ENCODE results near the gene MACF1. TPM values are rescaled to one million over a fixed set of nuclear protein-coding genes. Genes with fewer than 3 reads are reported as not detected.

Gene MACF1
- total RNA-seq, 4 donors from 2014 or later, result 230 to 378 (median 300) TPM

GRCh38 chr1:39287541-39287940 is 83.0 kb downstream of the MACF1 start:
- ATAC-seq (ENCODE audit: low FRiP score), result no peak
- DNase-seq (ENCODE audit: low spot score), result no peak
- no peak for TF ChIP-seq CTCF (IDR thresholded peaks at IDR 0.05)

GRCh38 chr1:39288735-39289465 is 84.4 kb downstream of the MACF1 start:
- no peak for ATAC-seq (ENCODE audit: low FRiP score)
- no peak for TF ChIP-seq CTCF (IDR thresholded peaks at IDR 0.05)
- DNase-seq (ENCODE audit: low spot score), result no peak

DNA sequence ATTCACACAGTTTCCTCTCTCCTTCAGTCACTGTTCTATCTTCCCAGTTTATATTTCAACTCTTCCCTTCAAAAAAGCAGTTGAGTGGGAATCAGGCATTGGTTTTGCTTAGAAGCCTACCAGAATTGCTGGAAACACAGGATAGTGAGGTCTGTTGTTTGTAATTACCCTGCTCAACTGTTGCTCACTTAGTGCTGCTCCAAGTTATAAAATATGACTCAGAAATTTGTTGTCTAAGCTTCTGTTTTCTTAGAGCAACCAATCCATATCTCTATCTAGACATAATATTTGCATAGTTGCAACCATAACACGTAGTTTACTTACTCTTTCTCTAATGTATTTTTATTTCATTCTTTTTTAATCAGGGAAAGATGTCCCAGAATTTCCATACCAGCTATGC is 87.9 kb downstream of the MACF1 start:
- TF ChIP-seq CTCF (IDR thresholded peaks at IDR 0.05), result no peak
- ATAC-seq (ENCODE audit: low FRiP score) (no peak), DNase-seq (ENCODE audit: low spot score) (no peak)

DNA sequence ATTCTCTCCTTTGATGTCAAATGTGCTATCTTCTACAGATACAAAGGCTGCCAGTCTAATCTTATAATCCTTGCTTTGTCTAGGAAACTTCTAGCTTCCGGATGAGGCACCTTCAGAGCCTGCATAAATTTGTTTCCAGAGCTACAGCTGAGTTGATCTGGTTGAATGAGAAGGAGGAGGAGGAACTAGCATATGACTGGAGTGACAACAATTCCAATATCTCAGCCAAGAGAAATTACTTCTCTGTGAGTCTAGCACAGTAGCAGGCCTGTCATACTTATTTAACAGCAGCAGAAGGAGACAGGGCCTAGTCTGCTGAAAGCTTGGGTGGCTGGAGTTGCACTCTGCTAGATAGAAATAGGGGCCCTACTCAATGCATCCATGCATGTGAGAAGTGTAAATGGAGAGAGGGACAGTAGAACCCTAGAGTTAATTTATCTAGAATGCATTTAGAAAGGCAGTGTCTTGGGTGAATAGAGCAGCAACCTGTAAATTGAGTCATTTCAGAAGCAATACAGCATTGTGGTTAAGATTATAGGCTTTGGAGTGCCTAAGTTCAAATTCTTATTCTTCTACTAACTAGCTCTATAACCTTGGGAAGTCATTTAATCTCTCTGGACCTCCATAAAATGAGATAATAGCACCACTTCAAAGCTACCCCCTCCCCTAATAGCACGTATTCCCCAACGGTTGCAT is 89.0 kb downstream of the MACF1 start:
- no peak for ATAC-seq (ENCODE audit: low FRiP score)
- TF ChIP-seq CTCF (IDR thresholded peaks at IDR 0.05), result no peak
- DNase-seq (ENCODE audit: low spot score), result no peak

GRCh38 chr1:39294531-39294930 is 90.0 kb downstream of the MACF1 start:
- no peak for TF ChIP-seq CTCF (IDR thresholded peaks at IDR 0.05)
- ATAC-seq (ENCODE audit: low FRiP score) (no peak), DNase-seq (ENCODE audit: low spot score) (no peak)

DNA sequence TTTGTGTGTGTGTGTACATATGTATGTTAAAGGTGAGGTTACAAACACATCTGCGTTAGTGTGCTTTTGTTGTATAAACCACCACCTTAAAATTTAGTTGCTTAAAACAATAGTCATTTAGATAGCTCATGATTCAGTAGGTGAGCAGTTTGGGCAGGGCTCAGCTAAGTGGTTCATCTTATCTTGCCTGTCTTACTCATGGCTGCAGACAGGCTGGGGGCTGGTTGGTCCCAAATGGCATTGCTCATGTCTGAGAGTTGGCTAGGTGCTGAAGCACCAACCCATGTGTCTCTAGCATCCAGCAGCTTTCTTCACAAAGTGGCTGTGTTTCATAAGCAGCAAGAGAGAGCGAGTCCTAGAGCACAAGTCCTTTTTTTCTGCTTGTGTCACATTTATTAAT is 91.4 kb downstream of the MACF1 start:
- ATAC-seq (ENCODE audit: low FRiP score), result no peak
- no peak for TF ChIP-seq CTCF (IDR thresholded peaks at IDR 0.05)
- DNase-seq (ENCODE audit: low spot score), result no peak

DNA sequence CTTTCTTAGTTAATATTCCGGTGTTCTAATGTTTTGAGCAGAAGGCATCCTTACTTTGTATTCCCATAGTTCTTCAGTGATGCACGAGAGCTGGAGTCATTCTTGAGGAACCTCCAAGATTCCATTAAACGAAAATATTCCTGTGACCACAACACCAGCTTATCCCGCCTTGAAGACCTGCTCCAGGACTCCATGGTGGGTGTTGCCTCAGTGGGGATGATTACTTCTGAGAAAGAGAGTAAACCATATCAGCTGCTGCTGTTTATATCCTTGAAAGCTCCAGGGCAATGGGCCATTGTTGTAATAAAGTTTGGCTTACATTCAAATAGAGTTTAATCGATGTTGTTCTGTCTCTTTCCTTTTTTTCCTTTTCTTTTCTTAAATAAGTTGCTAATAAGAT is 93.1 kb downstream of the MACF1 start:
- ATAC-seq (ENCODE audit: low FRiP score) (no peak), DNase-seq (ENCODE audit: low spot score) (no peak)
- TF ChIP-seq CTCF (IDR thresholded peaks at IDR 0.05), result no peak
